Sigmoid colon (tissue), 7 donors: ENCODE results near the gene ZBED5. TPM values are rescaled to one million over a fixed set of nuclear protein-coding genes. Genes with fewer than 3 reads are reported as not detected.
A peak's percentile ranks its signal among the peaks of the same experiment; 100 is the strongest.
"Not testable (repeated sequence)": the region's sequence is repeated elsewhere in the genome, so short reads cannot be mapped to it uniquely, and the experiment has no call there.

Experiments
- DNase-seq: peaks from one replicate; pipeline ENCODE4 v3.0.0-alpha.2; 2019
- H3K27ac ChIP-seq, 4 donors: fragments of 200-600 bp; sonication (generic); one replicate each; pipeline ENCODE4 v1.5.1; 2016 to 2019; ENCODE audit warnings: mild to moderate bottlenecking in 1 of 4
- H3K27me3 ChIP-seq, 3 donors: fragments of 200-600 bp; sonication (generic); one replicate each; pipeline ENCODE4 v1.5.1; 2019; ENCODE audit warnings: mild to moderate bottlenecking in 1 of 3
- H3K36me3 ChIP-seq, 4 donors: fragments of 200-600 bp; sonication (generic); one replicate each; pipeline ENCODE4 v1.5.1; 2016 to 2019
- H3K4me1 ChIP-seq, 4 donors: fragments of 200-600 bp; sonication (generic); one replicate each; pipeline ENCODE4 v1.5.1; 2017 to 2019
- H3K4me3 ChIP-seq, 4 donors: fragments of 200-600 bp; sonication (generic); one replicate each; pipeline ENCODE4 v1.5.1; 2017 to 2019; ENCODE audit warnings: mild to moderate bottlenecking in 2 of 4, moderate library complexity in 1 of 4
- H3K9me3 ChIP-seq, 4 donors: fragments of 200-600 bp in 3 of 4; sonication (generic) in 3 of 4; one replicate each; pipeline versions ENCODE4 v1.5.1 to v1.6.1; 2013 to 2019
- EP300 ChIP-seq, 4 donors: sonication (generic); formaldehyde crosslinking; IDR thresholded peaks; one replicate each; pipeline ENCODE4 v1.6.1; 2017; ENCODE audit warnings: antibody characterized with exemption in 4 of 4
- POLR2A ChIP-seq, 2 donors: fragments of 450-650 bp; IDR thresholded peaks; one replicate each; pipeline ENCODE4 v1.6.1; 2016; ENCODE audit warnings: antibody characterized with exemption in 2 of 2, mild to moderate bottlenecking in 2 of 2, moderate library complexity in 2 of 2
- POLR2AphosphoS5 ChIP-seq, 4 donors: sonication (generic); formaldehyde crosslinking; IDR thresholded peaks; one replicate each; pipeline ENCODE4 v1.6.1; 2017; ENCODE audit warnings: antibody characterized with exemption in 4 of 4
- WGBS, 2 donors: extraction: QIAGEN DNeasy Blood & Tissue Kit; methylation state at CpG; one replicate each; pipeline ENCODE4 v1.1.7; 2013; 5-methylcytosine and 5-hydroxymethylcytosine counted together
- intact Hi-C: fragments of 100-400 bp; cut with DNase I; formaldehyde crosslinking; loops from one replicate; pipeline ENCODE4 v1.15.1; 2023
- polyA plus RNA-seq, 3 donors: library from polyadenylated mRNA; stranded (reverse); fragments of 200-250 nt; gene quantifications; one replicate each; pipeline ENCODE4 v1.2.3, GENCODE V29; 2013
- total RNA-seq, 4 donors: library from RNA; depleted of rRNA; stranded (reverse); fragments of >200 nt; gene quantifications; one replicate each; pipeline ENCODE4 v1.1.0, GENCODE V29; 2016
- TF ChIP-seq, protein P1 (sequence below), 4 experiments: fragments of 450-650 bp in 3 of 4; fragments of 200-600 bp in 1 of 4; IDR thresholded peaks; one replicate each; pipeline ENCODE4 v1.5.1; 2016 to 2019; ENCODE audit warnings: antibody characterized with exemption in 4 of 4, mild to moderate bottlenecking in 3 of 4, moderate library complexity in 2 of 4
- donor health status: healthy with polysubstance abuse.
- donor health status: Bipolar disorder and iron deficiency.
- donor health status: healthy.

The ZBED5 gene
- total and polyA plus RNA-seq, 7 donors: 9.0 to 51.7 (median 34.9) TPM

DNA sequence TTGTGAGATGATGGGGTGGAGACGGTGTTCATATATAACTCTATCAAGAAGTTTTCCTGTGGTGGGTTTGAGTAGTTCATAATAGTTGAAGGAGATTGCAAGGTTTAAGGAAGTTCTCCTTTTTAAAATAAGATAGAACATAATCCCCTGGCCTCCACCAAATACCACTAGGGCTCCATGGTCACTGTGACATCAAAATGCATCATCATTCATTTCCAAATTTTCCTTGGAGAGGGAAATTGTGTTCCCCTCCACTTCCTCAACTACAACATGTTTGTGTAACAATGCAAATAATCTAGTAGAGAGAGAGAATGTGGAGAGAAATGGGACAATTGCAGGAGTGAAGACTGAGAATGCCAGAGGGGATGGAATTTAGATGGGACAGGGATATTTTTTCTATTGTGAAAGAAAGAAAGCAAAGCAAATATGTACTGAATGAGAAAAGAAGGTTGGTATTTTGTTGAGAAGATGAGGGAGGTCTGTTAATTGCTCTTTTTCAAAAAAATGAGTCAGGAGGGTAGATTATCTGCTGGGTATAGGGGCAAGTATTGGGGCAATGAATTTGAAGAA, 33.4 kb upstream of the ZBED5 start:
- Histone ChIP-seq H3K27ac (no peak overlapping the region), H3K4me1 (peaks cover 0 to 30% (median 12%) of the 10 kb centered on the region in 4 donors), H3K4me3 (no peak overlapping the region), H3K9me3 (peaks cover 0 to 3% (median 0%) of the 10 kb centered on the region in 4 donors), H3K36me3 (no peaks in the 10 kb centered on the region), H3K27me3 (no peaks in the 10 kb centered on the region)
- DNase-seq: no peak
- no peak for TF ChIP-seq POLR2A (IDR thresholded peaks at IDR 0.05)
- TF ChIP-seq EP300 (IDR thresholded peaks at IDR 0.05): no peak
- TF ChIP-seq, protein P1, sequence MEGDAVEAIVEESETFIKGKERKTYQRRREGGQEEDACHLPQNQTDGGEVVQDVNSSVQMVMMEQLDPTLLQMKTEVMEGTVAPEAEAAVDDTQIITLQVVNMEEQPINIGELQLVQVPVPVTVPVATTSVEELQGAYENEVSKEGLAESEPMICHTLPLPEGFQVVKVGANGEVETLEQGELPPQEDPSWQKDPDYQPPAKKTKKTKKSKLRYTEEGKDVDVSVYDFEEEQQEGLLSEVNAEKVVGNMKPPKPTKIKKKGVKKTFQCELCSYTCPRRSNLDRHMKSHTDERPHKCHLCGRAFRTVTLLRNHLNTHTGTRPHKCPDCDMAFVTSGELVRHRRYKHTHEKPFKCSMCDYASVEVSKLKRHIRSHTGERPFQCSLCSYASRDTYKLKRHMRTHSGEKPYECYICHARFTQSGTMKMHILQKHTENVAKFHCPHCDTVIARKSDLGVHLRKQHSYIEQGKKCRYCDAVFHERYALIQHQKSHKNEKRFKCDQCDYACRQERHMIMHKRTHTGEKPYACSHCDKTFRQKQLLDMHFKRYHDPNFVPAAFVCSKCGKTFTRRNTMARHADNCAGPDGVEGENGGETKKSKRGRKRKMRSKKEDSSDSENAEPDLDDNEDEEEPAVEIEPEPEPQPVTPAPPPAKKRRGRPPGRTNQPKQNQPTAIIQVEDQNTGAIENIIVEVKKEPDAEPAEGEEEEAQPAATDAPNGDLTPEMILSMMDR (IDR thresholded peaks at IDR 0.05): no peak
- 88 to 95% methylated on average over 1 of the region's 1 CpG for WGBS, 2 donors
- intact Hi-C loops: no loop called here

DNA sequence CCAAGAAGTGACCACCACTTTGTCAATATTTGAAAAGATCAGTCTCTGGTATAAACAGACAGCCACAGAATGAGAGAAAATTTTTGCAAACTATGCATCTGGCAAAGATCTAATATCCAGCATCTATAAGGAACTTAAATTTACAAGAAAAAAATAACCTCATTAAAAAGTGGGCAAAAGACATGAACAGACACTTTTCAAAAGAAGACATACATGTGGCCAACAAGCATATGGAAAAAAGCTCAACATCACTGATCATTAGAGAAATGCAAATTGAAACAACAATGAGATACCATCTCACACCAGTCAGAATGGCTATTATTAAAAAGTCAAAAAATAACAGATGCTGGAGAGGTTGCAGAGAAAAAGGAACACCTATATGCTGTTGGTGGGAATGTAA, 32.2 kb upstream of the ZBED5 start:
- H3K4me3 ChIP-seq, H3K27me3 ChIP-seq, H3K36me3 ChIP-seq, intact Hi-C loops, H3K9me3 ChIP-seq, DNase-seq, H3K27ac ChIP-seq: not testable (repeated sequence)
- H3K4me1 ChIP-seq: peaks cover 0 to 41% (median 21%) of the 10 kb centered on the region in 4 donors

DNA sequence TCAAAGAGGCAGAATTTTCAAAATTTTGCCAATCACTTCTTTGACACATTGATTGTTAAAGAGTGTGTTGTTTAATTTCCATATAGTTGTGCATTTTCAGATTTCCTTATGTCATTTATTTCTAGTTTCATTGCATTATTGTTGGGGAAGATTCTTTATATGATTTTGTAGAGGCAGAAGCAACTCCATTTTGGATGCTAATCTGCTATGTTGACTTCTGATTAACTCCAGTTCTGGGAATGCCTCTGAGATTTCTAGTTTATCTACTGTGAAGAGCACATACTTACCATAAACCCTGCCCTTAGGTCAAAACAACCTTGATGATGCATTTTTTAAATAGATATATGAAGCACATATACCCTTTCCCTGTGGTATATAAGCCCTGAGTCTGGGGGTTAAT, 29.5 kb upstream of the ZBED5 start:
- H3K4me3 ChIP-seq: no peak overlapping the region
- intact Hi-C loops: no loop called here
- no peak for TF ChIP-seq POLR2A (IDR thresholded peaks at IDR 0.05)
- TF ChIP-seq, protein P1 (IDR thresholded peaks at IDR 0.05): no peak
- TF ChIP-seq POLR2AphosphoS5 (IDR thresholded peaks at IDR 0.05): no peak
- no peak for TF ChIP-seq EP300 (IDR thresholded peaks at IDR 0.05)
- H3K9me3 ChIP-seq: peaks cover 0 to 3% (median 0%) of the 10 kb centered on the region in 4 donors
- no peak for DNase-seq
- H3K27me3 ChIP-seq: no peaks in the 10 kb centered on the region
- peak overlapping the region in 3 of 4 donors; percentile 29 to 71 (median 58) for H3K27ac ChIP-seq
- no peaks in the 10 kb centered on the region for H3K36me3 ChIP-seq
- H3K4me1 ChIP-seq: peaks cover 0 to 32% (median 19%) of the 10 kb centered on the region in 4 donors

DNA sequence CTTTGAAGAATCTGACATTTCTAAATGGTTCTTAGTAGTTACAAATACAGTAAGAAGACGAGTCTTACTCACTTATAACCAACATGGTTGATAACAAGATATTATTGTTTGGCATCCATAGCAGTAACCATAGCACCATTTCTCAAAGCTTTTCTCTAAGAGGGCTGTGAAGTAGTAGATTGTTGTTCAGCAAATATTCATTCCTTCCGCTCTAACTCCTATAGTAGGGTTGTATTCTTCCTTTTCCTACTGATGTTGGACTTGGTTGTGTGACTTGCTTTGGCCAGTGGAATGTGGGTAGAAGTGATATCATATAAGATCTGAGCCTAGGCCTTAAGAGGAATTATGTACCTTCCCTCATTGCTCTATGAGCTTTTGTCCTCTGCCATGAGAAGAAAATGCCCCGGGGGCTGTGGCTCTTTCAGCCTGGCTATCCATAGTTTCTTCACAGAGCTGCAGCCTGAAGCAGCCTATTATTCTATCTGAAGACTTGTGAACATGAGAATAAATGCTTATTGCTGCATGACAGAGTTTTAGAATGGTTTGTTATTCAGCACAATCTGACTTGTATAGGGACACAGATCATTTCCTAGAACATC, 28.9 kb upstream of the ZBED5 start:
- Histone ChIP-seq H3K36me3 (no peaks in the 10 kb centered on the region), H3K27ac (peak overlapping the region in 3 of 4 donors; percentile 29 to 71 (median 58)), H3K9me3 (peaks cover 0 to 3% (median 0%) of the 10 kb centered on the region in 4 donors), H3K4me1 (peaks cover 0 to 32% (median 19%) of the 10 kb centered on the region in 4 donors), H3K27me3 (no peaks in the 10 kb centered on the region), H3K4me3 (no peak overlapping the region)
- TF ChIP-seq POLR2AphosphoS5 (IDR thresholded peaks at IDR 0.05): no peak
- DNase-seq: no peak
- intact Hi-C loops: no loop called here
- 95% methylated on average over 3 of the region's 3 CpGs for WGBS, 2 donors

DNA sequence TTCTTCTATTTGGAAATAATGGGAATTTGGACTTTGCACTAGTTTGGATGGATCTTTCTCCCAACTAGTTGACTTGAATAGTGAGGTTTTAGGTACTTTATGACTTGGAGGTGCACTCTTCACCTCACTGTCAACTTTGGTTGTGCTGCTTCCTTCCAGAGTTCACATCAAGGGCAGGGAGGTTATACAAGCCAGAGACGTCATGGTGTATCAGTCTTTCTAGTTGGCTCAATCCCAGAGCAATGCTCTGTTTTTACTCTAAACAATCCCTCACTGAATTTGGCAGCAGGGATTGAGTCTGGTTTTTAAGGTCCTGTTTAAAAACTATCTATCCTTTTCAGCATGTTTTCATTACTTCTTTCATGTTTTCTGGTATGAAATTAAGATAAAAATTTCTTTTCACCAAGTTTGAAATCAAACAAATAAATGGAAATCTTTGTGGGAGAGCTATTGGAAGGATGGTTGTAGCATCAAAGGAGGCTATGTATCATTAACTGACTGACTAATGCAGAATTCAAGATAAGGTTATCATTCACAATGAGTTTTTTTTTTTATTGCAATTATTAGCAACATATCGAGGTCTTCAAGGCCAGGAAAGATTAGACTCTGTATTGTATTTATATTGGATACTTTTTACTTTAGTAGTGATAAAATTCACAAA, 28.0 kb upstream of the ZBED5 start:
- intact Hi-C loops: loop anchor here (2.0 kb wide), 1 partner anchor 13 kb away; no protein-coding TSS in a partner anchor
- WGBS, 2 donors: 42 to 66% methylated on average over 2 of the region's 2 CpGs
- TF ChIP-seq POLR2AphosphoS5 (IDR thresholded peaks at IDR 0.05) (peak; percentile 28 to 85 (median 64)), POLR2A (IDR thresholded peaks at IDR 0.05) (no peak), EP300 (IDR thresholded peaks at IDR 0.05) (peak in 3 of 4 donors; percentile 5 to 64 (median 34))
- Histone ChIP-seq H3K36me3 (no peaks in the 10 kb centered on the region), H3K4me3 (no peak overlapping the region), H3K9me3 (peaks cover 0 to 3% (median 0%) of the 10 kb centered on the region in 4 donors), H3K27me3 (no peaks in the 10 kb centered on the region), H3K4me1 (peaks cover 0 to 32% (median 19%) of the 10 kb centered on the region in 4 donors), H3K27ac (peak overlapping the region in 3 of 4 donors; percentile 29 to 71 (median 58))
- DNase-seq: no peak

DNA sequence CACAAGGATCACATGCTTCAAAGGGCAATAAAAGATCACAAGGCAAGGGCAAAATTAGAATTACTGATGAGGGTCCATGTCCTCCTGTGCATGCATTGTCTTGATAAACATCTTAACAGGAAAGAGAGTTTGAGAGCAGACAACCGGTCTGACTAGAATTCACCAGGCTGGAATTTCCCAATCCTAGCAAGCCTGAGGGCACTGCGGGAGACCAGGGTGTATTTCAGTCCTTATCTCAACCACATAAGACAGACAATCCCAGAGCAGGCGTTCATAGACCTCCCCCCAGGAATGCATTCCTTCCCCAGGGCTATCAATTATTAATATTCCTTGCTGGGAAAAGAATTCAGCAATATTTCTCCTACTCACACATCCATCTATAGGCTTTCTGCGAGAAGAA, 26.4 kb upstream of the ZBED5 start:
- peaks cover 0 to 32% (median 19%) of the 10 kb centered on the region in 4 donors for H3K4me1 ChIP-seq
- not testable (repeated sequence) for DNase-seq, H3K4me3 ChIP-seq, H3K36me3 ChIP-seq, H3K9me3 ChIP-seq, H3K27me3 ChIP-seq
- intact Hi-C loops: loop anchor here (2.0 kb wide), 1 partner anchor 15 kb away; no protein-coding TSS in a partner anchor
- 87 to 88% methylated on average over 4 of the region's 4 CpGs for WGBS, 2 donors
- peak overlapping the region in 1 of 4 donors; percentile 58 for H3K27ac ChIP-seq
